AML-193 (cell line): Measurements from ENCODE around the gene CHD9NB.

Source experiments
- DNase-seq, 2 experiments: peaks; one replicate each; lab custom pipeline; 2025; lab: John Stamatoyannopoulos, UW

The CHD9NB gene

GRCh38 chr16:53052519-53053501 lies at the start of gene CHD9NB:
Gene CHD9NB, minus strand, starts transcription at chr16:53052897. Its CDS starts 8,739 bp downstream, at chr16:53044158.
- peak; percentile 66 to 71 for DNase-seq

DNA sequence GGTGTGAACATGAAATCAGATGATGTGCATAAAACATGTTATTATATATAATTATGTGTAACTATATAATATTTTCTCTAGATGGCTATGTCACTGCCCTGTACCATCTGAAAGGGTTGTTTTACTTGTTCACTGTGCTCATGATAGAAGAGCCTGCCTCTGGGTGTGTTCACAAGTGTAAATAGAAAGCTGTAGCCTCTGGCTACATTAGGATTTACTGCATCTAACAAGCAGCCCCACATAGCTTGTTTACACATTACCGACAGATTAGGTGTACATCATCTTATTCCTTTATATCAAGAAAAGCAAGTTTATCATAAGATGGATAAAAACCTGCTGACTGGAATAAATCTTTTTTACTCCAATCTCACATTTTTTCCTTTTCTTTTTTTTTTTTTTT lies 48.2 kb upstream of the CHD9NB start:
- no peak for DNase-seq

GRCh38 chr16:53100131-53100748 lies 47.5 kb upstream of the CHD9NB start:
- no peak for DNase-seq

DNA sequence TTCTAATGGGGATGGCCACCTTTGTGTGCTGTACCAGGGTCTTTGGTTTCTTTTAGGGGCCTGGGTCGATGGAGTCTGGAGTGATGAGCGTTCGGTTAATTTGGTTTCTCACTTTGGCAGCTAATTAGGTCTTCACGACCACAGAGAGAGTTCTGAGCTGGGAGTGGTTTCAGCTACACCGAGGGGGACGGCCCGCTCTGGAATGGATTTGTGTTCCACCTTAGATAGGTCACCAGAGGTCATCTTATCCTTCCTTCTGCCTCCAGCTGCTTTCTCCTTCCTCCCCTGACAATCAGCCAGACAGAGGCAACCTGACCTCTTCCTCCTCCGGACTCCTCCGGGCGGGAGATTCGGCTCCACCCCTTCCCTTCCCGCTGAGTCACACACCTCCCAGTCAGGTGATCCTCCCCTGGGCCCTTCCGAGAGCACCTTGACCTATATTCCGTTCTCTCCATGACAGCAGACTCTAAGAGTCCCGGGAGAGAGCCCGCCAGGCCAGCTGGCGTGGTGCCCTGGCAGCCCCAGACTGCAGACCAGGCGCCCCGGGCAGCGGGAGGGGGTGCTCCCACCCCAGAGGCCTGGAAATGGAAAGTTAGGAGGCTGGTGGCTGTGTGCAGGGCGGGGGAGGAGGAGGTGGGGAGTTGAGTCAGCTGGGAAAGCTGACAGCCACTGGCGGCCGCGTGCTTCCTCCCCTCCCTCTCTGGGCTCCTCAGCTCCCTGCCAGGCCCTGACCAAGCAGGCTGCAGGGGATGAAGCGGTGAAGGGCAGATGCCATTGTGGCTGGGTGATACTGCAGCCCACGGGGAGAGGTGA lies 46.8 kb upstream of the CHD9NB start:
- DNase-seq = peak; percentile 75 to 77

- DNase-seq = peak; percentile 86 to 93
Measured at GRCh38 chr16:53098526-53099317, 46.0 kb upstream of the CHD9NB start.

DNA sequence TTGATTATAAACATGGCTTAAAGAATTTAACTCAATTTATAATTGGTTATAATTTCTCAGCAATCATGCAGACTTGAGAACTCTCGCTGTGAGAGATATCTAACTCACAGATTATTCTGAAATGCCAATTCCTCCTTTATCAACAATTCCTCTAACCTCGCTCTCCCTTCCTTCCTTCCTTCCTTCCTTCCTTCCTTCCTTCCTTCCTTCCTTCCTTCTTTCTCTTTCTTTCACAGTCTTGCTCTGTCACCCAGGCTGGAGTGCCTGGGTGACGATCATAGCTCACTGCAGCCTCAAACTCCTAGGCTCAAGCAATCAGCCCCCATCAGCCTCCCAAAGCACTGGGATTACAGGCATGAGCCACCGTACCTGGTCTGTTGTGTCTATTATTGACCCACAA lies 44.5 kb upstream of the CHD9NB start:
- no peak for DNase-seq

DNA sequence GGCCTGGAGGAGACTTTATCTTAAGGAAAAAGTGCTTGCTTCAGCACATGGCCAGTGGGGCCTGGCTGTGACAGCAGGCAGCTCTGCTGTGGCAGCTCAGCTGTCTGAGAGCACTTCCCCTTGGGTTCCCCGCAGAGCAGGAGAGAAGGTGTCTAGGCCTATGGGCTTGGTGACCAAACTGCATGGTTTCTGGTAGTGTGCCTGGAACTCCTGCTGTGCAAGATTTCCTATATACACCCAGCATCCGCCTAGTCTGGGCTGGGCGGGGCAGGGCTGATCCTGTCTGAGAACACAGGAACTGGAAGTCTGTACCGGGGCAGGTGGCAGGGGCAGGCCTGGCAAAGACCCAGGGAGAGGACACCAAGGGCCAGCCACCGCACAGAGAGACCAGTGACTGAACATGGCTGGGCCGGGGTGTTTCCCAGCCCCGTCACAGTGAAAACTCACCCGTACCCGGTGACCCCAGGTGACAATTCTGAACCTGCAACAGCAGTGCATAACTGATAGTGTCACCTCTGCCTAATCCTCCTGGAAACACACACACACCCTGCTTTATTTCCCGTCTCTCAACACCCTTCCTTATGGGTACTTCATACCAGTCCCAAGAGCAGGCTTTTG lies 41.4 kb upstream of the CHD9NB start:
- peak; percentile 53 to 63 for DNase-seq

GRCh38 chr16:53093162-53093744 lies 40.6 kb upstream of the CHD9NB start:
- DNase-seq = no peak

DNA sequence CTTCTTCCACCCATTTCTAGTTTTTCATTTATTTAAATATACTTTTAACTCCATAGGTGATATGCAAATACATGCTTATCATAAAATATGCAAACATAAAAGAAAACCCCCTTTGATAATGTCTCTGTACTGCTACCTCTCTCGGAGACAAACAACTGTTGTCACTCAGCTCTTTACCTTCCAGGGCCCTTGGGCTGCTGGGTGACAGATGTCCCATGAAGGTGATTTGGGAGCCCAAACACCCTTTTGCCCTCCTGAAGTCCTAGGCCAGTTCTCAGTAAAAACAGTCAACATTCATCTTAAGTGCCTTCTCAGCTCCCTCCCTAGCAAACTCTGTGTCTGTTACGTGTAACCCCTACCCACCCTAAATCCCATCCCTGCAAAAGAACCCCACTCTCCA lies 39.6 kb upstream of the CHD9NB start:
- DNase-seq = no peak

DNA sequence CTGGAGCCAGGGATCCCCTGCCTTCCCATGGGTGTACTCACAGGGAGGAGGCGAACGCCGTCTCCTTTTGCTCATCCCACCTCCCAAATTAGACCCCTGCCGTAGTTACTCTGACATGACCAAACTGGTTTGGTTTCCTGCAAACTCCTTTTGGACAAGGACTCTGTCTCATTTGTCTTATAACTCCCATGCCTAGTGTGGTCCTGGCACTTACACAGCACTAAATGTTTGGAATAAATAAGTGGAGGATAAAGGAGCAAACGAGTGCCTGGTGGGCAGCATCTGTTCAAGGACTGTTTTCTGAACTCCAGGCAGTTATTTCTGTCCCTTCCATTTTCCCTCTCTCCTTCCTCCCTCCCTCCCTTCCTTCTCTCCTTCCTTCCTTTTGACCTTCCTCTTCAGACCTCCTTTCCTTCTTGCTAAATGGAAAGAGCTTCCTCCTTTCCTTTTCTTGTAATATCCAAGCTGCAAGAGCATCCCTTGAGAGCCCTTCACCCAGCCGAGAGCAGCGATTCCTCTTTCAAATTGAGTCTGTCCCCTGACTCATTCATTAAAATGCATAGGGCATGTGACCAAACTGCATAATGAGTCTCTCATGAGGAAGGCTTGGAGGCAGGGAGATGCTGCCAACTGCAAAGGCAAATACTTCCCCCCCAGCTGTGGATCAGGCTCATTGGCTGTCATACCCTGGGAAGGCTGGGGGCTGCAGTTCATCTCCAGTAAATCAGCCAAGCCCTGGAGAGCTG lies 38.9 kb upstream of the CHD9NB start:
- peak; percentile 45 to 58 for DNase-seq

DNA sequence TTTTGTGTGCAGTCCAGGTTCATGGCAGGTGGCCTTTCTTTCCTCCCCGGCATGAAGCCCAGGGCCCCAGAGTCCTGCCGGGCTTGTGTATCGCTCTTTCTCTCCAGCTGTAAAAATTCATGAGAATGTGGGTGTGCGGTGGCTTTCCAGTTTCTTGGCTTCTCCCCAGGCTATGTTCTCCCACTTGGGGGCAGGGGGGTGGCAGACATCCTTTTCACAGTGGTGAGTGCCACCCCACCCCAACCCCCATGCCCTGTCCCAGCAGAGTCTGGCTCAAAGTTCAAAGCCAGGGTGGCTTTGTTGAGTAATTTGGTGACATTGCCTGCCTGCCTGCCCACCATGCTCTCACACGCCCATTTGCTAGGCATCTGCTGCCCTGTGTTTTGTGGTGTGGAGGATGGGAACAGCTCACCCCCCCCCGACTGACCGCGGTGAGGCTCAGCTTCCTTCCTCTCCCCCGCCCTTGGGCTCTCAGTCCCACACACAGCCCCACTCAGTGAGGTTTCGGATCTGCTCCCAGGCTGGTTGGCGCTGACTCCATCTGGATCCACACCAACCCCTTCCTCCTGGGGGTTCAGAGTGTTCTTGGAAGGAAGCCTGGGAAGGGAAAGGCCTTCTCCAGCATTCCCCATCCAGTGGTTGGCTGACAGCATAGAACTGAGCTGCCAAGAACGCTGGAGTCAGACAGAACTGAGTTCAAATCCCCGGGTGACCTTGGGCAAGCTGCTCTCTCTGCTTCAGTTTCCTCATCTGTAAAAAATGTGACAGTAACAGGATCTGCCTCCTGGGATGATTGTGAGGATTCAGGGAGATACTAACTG lies 38.1 kb upstream of the CHD9NB start:
- peak; percentile 49 to 67 for DNase-seq

GRCh38 chr16:53090286-53090590 lies 37.5 kb upstream of the CHD9NB start:
- no peak for DNase-seq

- DNase-seq = no peak
Measured at GRCh38 chr16:53089434-53090285, 37.0 kb upstream of the CHD9NB start.

GRCh38 chr16:53087101-53087500 lies 34.4 kb upstream of the CHD9NB start:
- DNase-seq = no peak

- DNase-seq = no peak
Measured at GRCh38 chr16:53085931-53086421, 33.3 kb upstream of the CHD9NB start.

DNA sequence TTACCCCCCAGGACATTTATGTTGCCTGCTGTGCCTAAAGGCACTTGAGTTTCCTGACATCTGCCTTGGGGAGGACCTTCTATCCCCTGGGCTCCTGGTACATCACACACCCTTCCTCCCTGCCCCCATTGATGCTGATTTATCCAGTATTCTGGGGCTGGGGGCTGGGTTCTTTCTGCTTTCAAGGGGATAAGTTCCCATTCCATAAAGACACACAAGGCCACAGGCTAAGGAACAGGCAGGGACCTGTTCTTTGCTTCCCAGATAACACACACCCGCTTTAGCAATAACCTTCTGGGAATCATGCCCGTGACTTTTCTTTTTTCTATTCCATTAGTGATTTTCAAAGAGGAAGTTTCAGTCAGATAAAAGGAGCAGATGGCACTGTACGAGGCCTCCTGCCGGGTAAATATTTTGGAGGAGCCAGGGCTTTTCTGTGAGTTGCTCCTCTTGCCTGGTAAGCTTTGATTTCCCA lies 32.7 kb upstream of the CHD9NB start:
- no peak for DNase-seq

- DNase-seq = no peak
Measured at GRCh38 chr16:53084746-53085334, 32.1 kb upstream of the CHD9NB start.

DNA sequence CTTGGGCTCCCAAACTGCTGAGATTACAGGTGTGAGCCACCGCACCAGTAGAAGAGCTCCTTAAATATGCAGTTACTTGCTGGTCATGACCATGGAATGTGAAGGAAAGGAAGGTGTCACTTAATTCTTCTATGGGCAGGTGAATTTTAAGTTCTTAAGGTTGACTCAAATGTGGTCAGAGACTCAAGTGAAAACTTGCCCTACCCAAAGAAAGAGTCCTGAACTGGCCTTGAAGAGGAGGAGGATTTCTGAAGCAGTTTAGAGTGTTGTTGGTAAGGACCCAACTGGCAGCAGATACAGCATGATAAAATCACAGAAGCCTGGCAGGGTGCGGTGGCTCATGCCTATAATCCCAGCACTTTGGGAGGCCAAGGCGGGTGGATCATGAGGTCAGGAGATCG lies 31.4 kb upstream of the CHD9NB start:
- no peak for DNase-seq
